H1 (cell line): ENCODE data around the gene AGRN. TPM values are rescaled to one million over a fixed set of nuclear protein-coding genes. Genes with fewer than 3 reads are reported as not detected.

Experiments
- CTCF ChIA-PET: fragments of 300-600 bp; sonication (Branson Sonifier 250); formaldehyde crosslinking; loops from one replicate; lab custom pipeline; 2021; ENCODE audit not compliant: partially characterized antibody; lab: Charles Lee
- POLR2A ChIA-PET: fragments of 300-600 bp; sonication (Branson Sonifier 250); formaldehyde crosslinking; loops from one replicate; lab custom pipeline; 2021; ENCODE audit warnings: inconsistent platforms; ENCODE audit not compliant: partially characterized antibody; lab: Charles Lee
- DNase-seq, 2 experiments: peaks; one replicate each; pipeline versions ENCODE4 v3.0.0 to v3.0.0-alpha.2; 2010 to 2022; ENCODE audit warnings: low spot score in 2 of 2, low read depth in 1 of 2, mixed read lengths in 1 of 2
- FAIRE-seq: peaks from 2 replicates; lab custom pipeline; 2011; peaks lifted over from hg19 to GRCh38; lab: Jason Lieb, UNC
- H2AFZ ChIP-seq: 2 replicates; pipeline ENCODE4 v1.8.1; 2012; ENCODE audit warnings: low read length, inconsistent platforms
- H2AK5ac ChIP-seq: 2 replicates; pipeline ENCODE4 v1.6.1; 2013; ENCODE audit warnings: low read depth, low read length
- H2BK120ac ChIP-seq: replicated peaks from 2 replicates; pipeline ENCODE3; 2013; ENCODE audit warnings: low read depth, low read length, inconsistent platforms
- H2BK12ac ChIP-seq: 2 replicates; pipeline ENCODE4 v1.6.1; 2013; ENCODE audit warnings: low read depth, low read length
- H2BK15ac ChIP-seq: 2 replicates; pipeline ENCODE4 v1.6.1; 2013; ENCODE audit warnings: low read length
- H2BK20ac ChIP-seq: 2 replicates; pipeline ENCODE4 v1.6.1; 2013; ENCODE audit warnings: low read length
- H2BK5ac ChIP-seq: 2 replicates; pipeline ENCODE4 v1.6.1; 2013; ENCODE audit warnings: low read depth, low read length
- H3K14ac ChIP-seq: 2 replicates; pipeline ENCODE4 v1.6.1; 2013; ENCODE audit warnings: inconsistent platforms; ENCODE audit not compliant: insufficient read length
- H3K18ac ChIP-seq: 2 replicates; pipeline ENCODE4 v1.6.1; 2013; ENCODE audit warnings: low read length; ENCODE audit errors: extremely low read depth
- H3K23ac ChIP-seq: 2 replicates; pipeline ENCODE4 v1.6.1; 2013; ENCODE audit warnings: inconsistent platforms; ENCODE audit not compliant: insufficient read length
- H3K23me2 ChIP-seq: 2 replicates; pipeline ENCODE4 v1.6.1; 2013; ENCODE audit warnings: low read depth, low read length
- H3K27ac ChIP-seq: 2 replicates; pipeline ENCODE4 v1.6.1; 2011; ENCODE audit warnings: low read depth, low read length, inconsistent platforms
- H3K27me3 ChIP-seq, 4 experiments: replicated peaks in 1 of 4; 1 replicate in 1 of 4; 2 replicates in 3 of 4; pipeline versions ENCODE4 v1.6.1 to v1.8.1; 2011 to 2013; ENCODE audit warnings: low read length in 3 of 4, mild to moderate bottlenecking in 3 of 4, inconsistent platforms in 2 of 4, mixed read lengths in 2 of 4, moderate library complexity in 1 of 4; ENCODE audit not compliant: control insufficient read depth in 3 of 4, insufficient read depth in 3 of 4; ENCODE audit errors: extremely low read depth in 1 of 4
- H3K36me3 ChIP-seq, 4 experiments: 2 replicates each; pipeline versions ENCODE4 v1.6.1 to v1.8.1; 2011 to 2013; ENCODE audit warnings: mild to moderate bottlenecking in 4 of 4, low read length in 3 of 4, moderate library complexity in 2 of 4, control low read depth in 1 of 4, inconsistent platforms in 1 of 4; ENCODE audit not compliant: insufficient read depth in 4 of 4, control insufficient read depth in 2 of 4
- H3K4ac ChIP-seq: replicated peaks from 2 replicates; pipeline ENCODE3; 2013; ENCODE audit warnings: low read length, low read depth, mixed read lengths, inconsistent platforms; ENCODE audit not compliant: insufficient read length
- H3K4me1 ChIP-seq, 4 experiments: replicated peaks in 1 of 4; 1 replicate in 1 of 4; 2 replicates in 3 of 4; pipeline versions ENCODE4 v1.6.1 to v1.8.1; 2011 to 2013; ENCODE audit warnings: low read length in 3 of 4, inconsistent platforms in 2 of 4, mixed read lengths in 1 of 4; ENCODE audit not compliant: insufficient read depth in 4 of 4, control insufficient read depth in 3 of 4
- H3K4me2 ChIP-seq, 2 experiments: 2 replicates each; pipeline versions ENCODE4 v1.6.1 to v1.8.1; 2011 to 2013; ENCODE audit warnings: low read depth in 2 of 2, low read length in 2 of 2, control low read depth in 1 of 2, inconsistent platforms in 1 of 2, mild to moderate bottlenecking in 1 of 2; ENCODE audit not compliant: insufficient read depth in 1 of 2
- H3K4me3 ChIP-seq, 4 experiments: fragments of 200-600, 300-600 bp in 1 of 4; sonication (generic), shearing (Covaris generic), sonication (Bioruptor Twin) in 1 of 4; 2 replicates each; pipeline versions ENCODE4 v1.5.1 to v1.8.1; 2011 to 2016; ENCODE audit warnings: low read length in 4 of 4, low read depth in 3 of 4, control low read depth in 2 of 4, inconsistent platforms in 2 of 4, mild to moderate bottlenecking in 2 of 4, mixed read lengths in 1 of 4, moderate library complexity in 1 of 4; ENCODE audit not compliant: insufficient read depth in 2 of 4; ENCODE audit errors: extremely low read depth in 1 of 4
- H3K56ac ChIP-seq: replicated peaks from 2 replicates; pipeline ENCODE3; 2013; ENCODE audit warnings: low read depth, mild to moderate bottlenecking, mixed read lengths, low read length, inconsistent platforms; ENCODE audit not compliant: insufficient read length
- H3K79me1 ChIP-seq: 2 replicates; pipeline ENCODE4 v1.6.1; 2013; ENCODE audit warnings: low read depth, low read length, control low read depth
- H3K79me2 ChIP-seq, 2 experiments: 2 replicates each; pipeline versions ENCODE4 v1.6.1 to v1.8.1; 2012 to 2013; ENCODE audit warnings: low read length in 2 of 2, mild to moderate bottlenecking in 2 of 2, inconsistent platforms in 1 of 2; ENCODE audit not compliant: insufficient read depth in 2 of 2, control insufficient read depth in 1 of 2
- H3K9ac ChIP-seq, 4 experiments: replicated peaks in 1 of 4; 1 replicate in 1 of 4; 2 replicates in 3 of 4; pipeline versions ENCODE4 v1.6.1 to v1.8.1; 2011 to 2013; ENCODE audit warnings: low read depth in 3 of 4, low read length in 3 of 4, control low read depth in 2 of 4, mild to moderate bottlenecking in 2 of 4, moderate library complexity in 2 of 4, inconsistent platforms in 1 of 4; ENCODE audit errors: extremely low read depth in 1 of 4
- H3K9me3 ChIP-seq, 2 experiments: 2 replicates each; pipeline versions ENCODE4 v1.6.1 to v1.8.1; 2012 to 2013; ENCODE audit warnings: mild to moderate bottlenecking in 2 of 2, moderate library complexity in 2 of 2, control low read depth in 1 of 2, inconsistent platforms in 1 of 2, low read depth in 1 of 2, low read length in 1 of 2, mixed read lengths in 1 of 2; ENCODE audit not compliant: insufficient read depth in 2 of 2
- H4K20me1 ChIP-seq, 2 experiments: replicated peaks in 1 of 2; 2 replicates each; pipeline versions ENCODE3 to v1.8.1; 2011 to 2013; ENCODE audit warnings: inconsistent platforms in 2 of 2, low read length in 2 of 2, mild to moderate bottlenecking in 1 of 2; ENCODE audit not compliant: insufficient read depth in 2 of 2, control insufficient read depth in 1 of 2
- H4K5ac ChIP-seq: 2 replicates; pipeline ENCODE4 v1.6.1; 2013; ENCODE audit warnings: low read length, low read depth, mixed read lengths, inconsistent platforms; ENCODE audit not compliant: insufficient read length
- H4K8ac ChIP-seq: 2 replicates; pipeline ENCODE4 v1.8.0; 2013; ENCODE audit warnings: mild to moderate bottlenecking, moderate library complexity, low read length, inconsistent platforms; ENCODE audit not compliant: insufficient read depth; ENCODE audit errors: extremely low read depth
- H4K91ac ChIP-seq: replicated peaks from 2 replicates; pipeline ENCODE3; 2013; ENCODE audit warnings: low read length, mixed read lengths, inconsistent platforms; ENCODE audit not compliant: insufficient read length
- BCL11A ChIP-seq, 2 experiments: IDR thresholded peaks; one replicate each; pipeline ENCODE4 v1.6.1; 2011; ENCODE audit warnings: low read depth in 2 of 2, low read length in 2 of 2, mild to moderate bottlenecking in 2 of 2
- BRCA1 ChIP-seq: IDR thresholded peaks from 2 replicates; pipeline ENCODE4 v1.6.1; 2012; ENCODE audit warnings: low read depth, low read length, improper control_type of control experiment
- CREB1 ChIP-seq: IDR thresholded peaks from 2 replicates; pipeline ENCODE4 v1.6.1; 2012; ENCODE audit warnings: inconsistent platforms
- EGR1 ChIP-seq: IDR thresholded peaks from 2 replicates; pipeline ENCODE4 v1.6.1; 2011; ENCODE audit warnings: low read depth, low read length, borderline replicate concordance
- JUN ChIP-seq: IDR thresholded peaks from 2 replicates; pipeline ENCODE4 v1.6.1; 2011; ENCODE audit warnings: low read depth, mild to moderate bottlenecking, improper control_type of control experiment, low read length
- NRF1 ChIP-seq: IDR thresholded peaks from 2 replicates; pipeline ENCODE4 v1.6.1; 2011; ENCODE audit warnings: mild to moderate bottlenecking, low read depth, low read length, improper control_type of control experiment
- POLR2AphosphoS5 ChIP-seq: IDR thresholded peaks from 2 replicates; pipeline ENCODE4 v1.6.1; 2011; ENCODE audit warnings: low read depth, low read length
- RNF2 ChIP-seq: fragments of 200-900, 300-1000 bp; sonication (generic); IDR thresholded peaks from 2 replicates; pipeline ENCODE4 v1.7.1; 2016; ENCODE audit warnings: borderline replicate concordance, low read depth, mild to moderate bottlenecking, antibody characterized with exemption, low read length; ENCODE audit not compliant: poor library complexity, severe bottlenecking; ENCODE audit errors: missing control alignments
- SIN3A ChIP-seq, 2 experiments: IDR thresholded peaks in 1 of 2; conservative IDR thresholded peaks in 1 of 2; 2 replicates each; pipeline ENCODE4 v1.6.1; 2011 to 2012; ENCODE audit warnings: low read length in 2 of 2, improper control_type of control experiment in 1 of 2, low read depth in 1 of 2, mild to moderate bottlenecking in 1 of 2
- SP4 ChIP-seq: IDR thresholded peaks from 2 replicates; pipeline ENCODE4 v1.6.1; 2012; ENCODE audit warnings: low read length, inconsistent platforms
- SUZ12 ChIP-seq: fragments of 200-600 bp; sonication (generic); IDR thresholded peaks from 2 replicates; pipeline ENCODE4 v1.6.1; 2012; ENCODE audit warnings: mild to moderate bottlenecking, inconsistent platforms, low read length, moderate library complexity, mixed read lengths
- TCF12 ChIP-seq: IDR thresholded peaks from 2 replicates; pipeline ENCODE4 v1.6.1; 2011; ENCODE audit warnings: low read depth, mild to moderate bottlenecking, low read length
- ZNF274 ChIP-seq: IDR thresholded peaks from 2 replicates; pipeline ENCODE4 v1.7.0; 2012; ENCODE audit warnings: low read length, borderline replicate concordance; ENCODE audit errors: extremely low read depth
- WGBS, 2 experiments: shearing (Covaris generic) in 1 of 2; methylation state at CpG; one replicate each; pipeline versions ENCODE4 v1.1.6 to v1.1.7; 2013 to 2015; ENCODE audit warnings: low lambda C conversion rate in 2 of 2, mixed read lengths in 2 of 2, inconsistent platforms in 1 of 2, low coverage in 1 of 2, missing lambda C conversion rate in 1 of 2; ENCODE audit not compliant: insufficient replicate concordance in 2 of 2, insufficient coverage in 1 of 2, insufficient read length in 1 of 2; ENCODE audit errors: extremely low coverage in 1 of 2, missing lambda C conversion rate in 1 of 2; 5-methylcytosine and 5-hydroxymethylcytosine counted together
- polyA plus RNA-seq, 7 experiments: library from polyadenylated mRNA; depleted of rRNA in 3 of 7; stranded (reverse) in 5 of 7; unstranded in 2 of 7; fragments of >200 nt in 5 of 7; fragments of 200-250 nt in 2 of 7; gene quantifications; 1 replicate in 5 of 7; 2 replicates in 1 of 7; 4 replicates in 1 of 7; pipeline versions ENCODE4 v1.2.1 to v1.2.3, GENCODE V29; 2011 to 2013; ENCODE audit warnings: missing spikeins in 2 of 7, mixed read lengths in 2 of 7
- total RNA-seq: library from RNA; stranded (reverse); fragmentation: NEBNext Ultra II Directional; extraction: Animal tissue kit (Norgen Biotek cat#: 25700); gene quantifications from 2 replicates; pipeline ENCODE4 v1.2.1, GENCODE V29; 2021

The AGRN gene
- total and polyA plus RNA-seq, 2 of the 8 experiments (the other 6 are each of a cell fraction or from before 2014, with no cell fraction given) = 52.3 to 155 TPM

DNA sequence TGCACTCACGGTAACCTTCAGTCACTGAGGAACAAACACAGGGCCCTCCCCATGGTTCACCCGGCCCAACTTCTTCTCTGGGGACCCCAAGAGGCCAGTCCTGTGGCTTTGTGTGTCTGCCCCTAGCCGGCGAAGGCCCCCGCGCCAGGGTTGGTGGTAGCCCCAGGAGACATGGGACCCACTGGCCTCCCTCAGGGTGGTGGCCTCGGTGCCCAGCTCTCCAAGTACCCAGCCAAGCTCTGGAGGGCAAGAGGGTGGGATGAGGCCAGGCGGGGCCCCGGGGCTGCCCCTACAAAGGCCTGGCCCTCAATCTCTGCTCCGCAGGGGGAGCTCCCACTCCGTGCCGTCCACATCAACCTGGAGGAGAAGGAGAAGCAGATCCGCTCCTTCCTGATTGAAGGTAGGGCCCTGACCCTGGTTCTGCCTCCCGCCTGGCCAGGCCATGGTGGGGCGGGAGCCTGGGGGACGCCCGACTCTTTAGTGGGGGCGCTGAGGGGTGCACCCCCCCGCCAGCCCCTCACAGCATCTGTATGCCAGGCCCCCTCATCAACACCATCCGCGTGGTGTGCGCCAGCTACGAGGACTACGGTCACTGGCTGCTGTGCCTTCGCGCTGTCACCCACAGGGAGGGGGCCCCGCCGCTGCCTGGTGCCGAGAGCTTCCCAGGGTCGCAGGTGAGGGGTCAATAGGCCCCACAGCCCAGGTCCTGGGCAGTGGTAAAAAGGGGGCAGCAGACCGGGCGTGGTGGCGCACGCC lies 48.0 kb upstream of the AGRN start:
- no peak overlapping the region for H2BK5ac ChIP-seq
- ChIA-PET CTCF (interaction anchor here (0.5 to 7.0 kb wide), 7 partner anchors 11 to 287 kb away, joined by 3 to 53 read pairs (median 3); partner anchors contain the start of gene PERM1), POLR2A (interaction anchor here (0.8 to 1.5 kb wide), 3 partner anchors 11 to 31 kb away, joined by 3 to 4 read pairs (median 3); no protein-coding TSS in a partner anchor)
- peaks cover 0 to 16% (median 8%) of the 10 kb centered on the region in 4 experiments; a peak in 4 of 7 replicates for H3K4me1 ChIP-seq
- no peak overlapping the region for H3K9ac ChIP-seq
- DNase-seq = no peak
- no peak overlapping the region for H3K4me2 ChIP-seq
- H2BK120ac ChIP-seq = no peak overlapping the region
- 92% methylated on average over 22 of the region's 34 CpGs; no CpG with 5 or more reads in 1 of the 2 experiments for WGBS, 2 experiments
- H2BK12ac ChIP-seq = no peak overlapping the region
- no peak overlapping the region for H3K27ac ChIP-seq
- H3K23ac ChIP-seq = no peak overlapping the region
- H3K27me3 ChIP-seq = peaks cover 7 to 56% (median 42%) of the 10 kb centered on the region in 4 experiments
- no peak overlapping the region for H4K91ac ChIP-seq
- H3K18ac ChIP-seq = no peak overlapping the region
- H3K23me2 ChIP-seq = peaks cover 7% of the 10 kb centered on the region; the same call in 1 of the 2 replicates
- H3K36me3 ChIP-seq = no peaks in the 10 kb centered on the region
- H4K5ac ChIP-seq = no peak overlapping the region
- H3K56ac ChIP-seq = no peak overlapping the region
- H2AFZ ChIP-seq = no peak overlapping the region
- no peak overlapping the region for H3K4ac ChIP-seq
- H3K14ac ChIP-seq = no peak overlapping the region
- no peak for FAIRE-seq
- no peak overlapping the region for H2AK5ac ChIP-seq
- no peaks in the 10 kb centered on the region for H3K9me3 ChIP-seq
- no peak overlapping the region for H2BK15ac ChIP-seq
- H2BK20ac ChIP-seq = no peak overlapping the region
- peaks cover 0 to 20% of the 10 kb centered on the region in 2 experiments for H4K20me1 ChIP-seq
- H3K79me2 ChIP-seq = peaks cover 0 to 3% of the 10 kb centered on the region in 2 experiments; a peak in 1 of 4 replicates
- H3K79me1 ChIP-seq = no peaks in the 10 kb centered on the region; the same call in 1 of the 2 replicates
- H4K8ac ChIP-seq = no peak overlapping the region
- no peak overlapping the region for H3K4me3 ChIP-seq
- TF ChIP-seq BCL11A (IDR thresholded peaks at IDR 0.05; ENCODE audit: low read depth in 2 of 2, low read length in 2 of 2) (no peak), RNF2 (no peak), ZNF274 (no peak), SUZ12 (no peak), POLR2AphosphoS5 (no peak), BRCA1 (no peak), CREB1 (no peak), SIN3A (conservative IDR thresholded peaks at IDR 0.05 in 1 of 2, IDR thresholded peaks at IDR 0.05 in 1 of 2; ENCODE audit: low read depth in 1 of 2, low read length in 2 of 2) (no peak), TCF12 (no peak), EGR1 (no peak), JUN (no peak), SP4 (no peak), NRF1 (no peak)
